ENCODE results near the gene CIC. TPM values are rescaled to one million over a fixed set of nuclear protein-coding genes. Genes with fewer than 3 reads are reported as not detected.
"Not testable (repeated sequence)": the region's sequence is repeated elsewhere in the genome, so short reads cannot be mapped to it uniquely, and the experiment has no call there.

Gene CIC
- total and polyA plus RNA-seq, 10 of the 15 experiments (the other 5 are each of a cell fraction or from before 2014, with no cell fraction given) = 0.18 to 50.6 (median 7.1) TPM

GRCh38 chr19:42255766-42256745 lies 13.0 kb upstream of the CIC start:
- peak overlapping the region; percentile 83 for H3K4me3 ChIP-seq
- TF ChIP-seq KLF5 (IDR thresholded peaks at IDR 0.05; ENCODE audit: partially characterized antibody) = no peak
- TF ChIP-seq BACH1 (IDR thresholded peaks at IDR 0.05; ENCODE audit: borderline replicate concordance) = no peak
- no peak for TF ChIP-seq NR2C1 (IDR thresholded peaks at IDR 0.05)
- TF ChIP-seq ZNF384 (IDR thresholded peaks at IDR 0.05; ENCODE audit: borderline replicate concordance, low read depth, low read length) = no peak
- TF ChIP-seq SMAD5 (IDR thresholded peaks at IDR 0.05; ENCODE audit: low read depth) = no peak
- TF ChIP-seq MTA2 (IDR thresholded peaks at IDR 0.05; ENCODE audit: low read depth) = no peak
- no peak for TF ChIP-seq NR2F1 (conservative IDR thresholded peaks at IDR 0.05)
- TF ChIP-seq, protein P1, sequence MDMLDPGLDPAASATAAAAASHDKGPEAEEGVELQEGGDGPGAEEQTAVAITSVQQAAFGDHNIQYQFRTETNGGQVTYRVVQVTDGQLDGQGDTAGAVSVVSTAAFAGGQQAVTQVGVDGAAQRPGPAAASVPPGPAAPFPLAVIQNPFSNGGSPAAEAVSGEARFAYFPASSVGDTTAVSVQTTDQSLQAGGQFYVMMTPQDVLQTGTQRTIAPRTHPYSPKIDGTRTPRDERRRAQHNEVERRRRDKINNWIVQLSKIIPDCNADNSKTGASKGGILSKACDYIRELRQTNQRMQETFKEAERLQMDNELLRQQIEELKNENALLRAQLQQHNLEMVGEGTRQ (IDR thresholded peaks at IDR 0.05; ENCODE audit: borderline replicate concordance, low read depth, low read length) = no peak
- TF ChIP-seq CBFB (IDR thresholded peaks at IDR 0.05; ENCODE audit: low read depth) = no peak
- no peak for TF ChIP-seq HDAC6 (IDR thresholded peaks at IDR 0.05; ENCODE audit: unreplicated experiment)
- TF ChIP-seq BRCA1 (IDR thresholded peaks at IDR 0.05; ENCODE audit: low read depth, low read length) = no peak
- TF ChIP-seq STAT3 (IDR thresholded peaks at IDR 0.05; ENCODE audit: low read depth, low read length) = no peak
- peak overlapping the region; percentile 42 for H3K9ac ChIP-seq (ENCODE audit: control insufficient read depth, insufficient read depth, low read length)
- ChIA-PET POLR2A (interaction anchor here (0.6 to 2.1 kb wide), 6 partner anchors 9 to 159 kb away, joined by 3 to 6 read pairs (median 4); partner anchors contain the start of gene GSK3A), RAD21 (ENCODE audit: unreplicated experiment) (interaction anchor here (0.7 to 1.5 kb wide), 2 partner anchors 24 to 150 kb away, joined by 3 to 6 read pairs; no protein-coding TSS in a partner anchor), CTCF (interaction anchor here (0.7 to 1.4 kb wide), 3 partner anchors 9 to 41 kb away, joined by 3 to 7 read pairs (median 3); no protein-coding TSS in a partner anchor), SMC1A (ENCODE audit: uncharacterized antibody, unreplicated experiment) (interaction anchor here (0.6 to 1.7 kb wide), 2 partner anchors 14 to 63 kb away, joined by 3 to 5 read pairs; no protein-coding TSS in a partner anchor)
- H2AFZ ChIP-seq (ENCODE audit: control insufficient read depth, low read depth, low read length) = peak overlapping the region; percentile 62
- H3K4me1 ChIP-seq (ENCODE audit: control insufficient read depth, insufficient read depth, low read length) = peaks cover 16% of the 10 kb centered on the region
- H3K4me2 ChIP-seq (ENCODE audit: control insufficient read depth, insufficient read depth) = peak overlapping the region; percentile 97
- 24% methylated on average over 34 of the region's 38 CpGs for WGBS (ENCODE audit: insufficient coverage, insufficient replicate concordance, low lambda C conversion rate, missing lambda C conversion rate)
- no peaks in the 10 kb centered on the region for H3K9me3 ChIP-seq (replicated peaks; ENCODE audit: control insufficient read depth, insufficient read depth, low read length)
- no peaks in the 10 kb centered on the region for H4K20me1 ChIP-seq (ENCODE audit: control insufficient read depth, insufficient read depth)
- no peaks in the 10 kb centered on the region for H3K27me3 ChIP-seq (replicated peaks in 1 of 2; ENCODE audit: control insufficient read depth in 2 of 2, insufficient read depth in 2 of 2, low read length in 1 of 2)
- DNase-seq (ENCODE audit: low read depth, low spot score) = no peak
- BruUV-seq (replicated peaks) = no TSS peak
- H3K27ac ChIP-seq (ENCODE audit: control insufficient read depth, insufficient read depth) = no peak overlapping the region
- H3K79me2 ChIP-seq (ENCODE audit: control insufficient read depth, insufficient read depth, low read length) = peaks cover 35% of the 10 kb centered on the region
- no peaks in the 10 kb centered on the region for H3K36me3 ChIP-seq (ENCODE audit: control insufficient read depth in 2 of 2, insufficient read depth in 2 of 2, low read length in 1 of 2)
- intact Hi-C loops (cut with micrococcal nuclease; ENCODE audit: unreplicated experiment) (loop anchor here (1.0 kb wide), 1 partner anchor 12 kb away; no protein-coding TSS in a partner anchor), in situ Hi-C loops (cut with MboI) (no loop called here)
- FAIRE-seq = peak; percentile 27
- no peak for ATAC-seq

GRCh38 chr19:42257842-42258241 lies 11.2 kb upstream of the CIC start:
- ATAC-seq; H3K36me3 ChIP-seq (ENCODE audit: control insufficient read depth in 2 of 2, insufficient read depth in 2 of 2, low read length in 1 of 2); in situ Hi-C loops (cut with MboI); CTCF ChIA-PET; H3K27ac ChIP-seq (ENCODE audit: control insufficient read depth, insufficient read depth); H3K4me3 ChIP-seq; H2AFZ ChIP-seq (ENCODE audit: control insufficient read depth, low read depth, low read length); H3K4me2 ChIP-seq (ENCODE audit: control insufficient read depth, insufficient read depth); DNase-seq (ENCODE audit: low read depth, low spot score); FAIRE-seq; H4K20me1 ChIP-seq (ENCODE audit: control insufficient read depth, insufficient read depth); H3K27me3 ChIP-seq (replicated peaks in 1 of 2; ENCODE audit: control insufficient read depth in 2 of 2, insufficient read depth in 2 of 2, low read length in 1 of 2); intact Hi-C loops (cut with micrococcal nuclease; ENCODE audit: unreplicated experiment); H3K9me3 ChIP-seq (replicated peaks; ENCODE audit: control insufficient read depth, insufficient read depth, low read length); BruUV-seq (replicated peaks); H3K4me1 ChIP-seq (ENCODE audit: control insufficient read depth, insufficient read depth, low read length); H3K9ac ChIP-seq (ENCODE audit: control insufficient read depth, insufficient read depth, low read length): not testable (repeated sequence)
- RAD21 ChIA-PET (ENCODE audit: unreplicated experiment) = interaction anchor here (0.6 kb wide), 1 partner anchor 13 kb away, joined by 3 read pairs; no protein-coding TSS in a partner anchor
- H3K79me2 ChIP-seq (ENCODE audit: control insufficient read depth, insufficient read depth, low read length) = peaks cover 19% of the 10 kb centered on the region
- POLR2A ChIA-PET = interaction anchor here (1.0 kb wide), 1 partner anchor 15 kb away, joined by 6 read pairs; the partner anchor contains the start of gene GSK3A
- SMC1A ChIA-PET (ENCODE audit: uncharacterized antibody, unreplicated experiment) = interaction anchor here (0.6 to 0.7 kb wide), 3 partner anchors 14 to 56 kb away, joined by 3 to 4 read pairs (median 4); no protein-coding TSS in a partner anchor
- 46% methylated on average over 3 of the region's 3 CpGs for WGBS (ENCODE audit: insufficient coverage, insufficient replicate concordance, low lambda C conversion rate, missing lambda C conversion rate)

Data from GM12878 (cell line).